K562 (cell line): ENCODE results near the gene DGCR2. TPM values are rescaled to one million over a fixed set of nuclear protein-coding genes. Genes with fewer than 3 reads are reported as not detected.

Source experiments
- ATF2 ChIP-seq: sonication (generic); formaldehyde crosslinking; IDR thresholded peaks from 2 replicates; pipeline ENCODE4 v1.8.1; 2022; ENCODE audit warnings: missing genetic modification reagents
- BCL6 ChIP-seq: fragments of 250-450 bp; sonication (Bioruptor Pico); IDR thresholded peaks from 2 replicates; pipeline ENCODE4 v1.4.0; 2020
- CC2D1A ChIP-seq: fragments of 450-650 bp; IDR thresholded peaks from 2 replicates; pipeline ENCODE4 v1.6.1; 2017; ENCODE audit warnings: mild to moderate bottlenecking
- CHD4 ChIP-seq: fragments of 200-600 bp; sonication (generic); IDR thresholded peaks from 3 replicates; pipeline ENCODE4 v1.6.1; 2012; ENCODE audit warnings: low read depth, mild to moderate bottlenecking, mixed read lengths, low read length, inconsistent platforms; ENCODE audit not compliant: insufficient read depth, insufficient replicate concordance, poor library complexity, severe bottlenecking
- CXXC5 ChIP-seq: fragments of 250-450 bp; sonication (Bioruptor Pico); IDR thresholded peaks from 2 replicates; pipeline ENCODE4 v1.8.0; 2022; ENCODE audit warnings: inconsistent platforms, mild to moderate bottlenecking, moderate library complexity
- HNRNPLL ChIP-seq: fragments of 200-400 bp; formaldehyde crosslinking; IDR thresholded peaks from 2 replicates; pipeline ENCODE4 v1.6.1; 2017; ENCODE audit warnings: low read length, low read depth, mild to moderate bottlenecking; ENCODE audit not compliant: poor library complexity, severe bottlenecking
- KDM2B ChIP-seq: fragments of 250-450 bp; sonication (Bioruptor Pico); IDR thresholded peaks from 2 replicates; pipeline ENCODE4 v1.8.0; 2021; ENCODE audit warnings: mild to moderate bottlenecking, moderate library complexity
- NR2F6 ChIP-seq: fragments of 450-650 bp; formaldehyde crosslinking; IDR thresholded peaks from 2 replicates; pipeline ENCODE4 v1.4.0; 2020; ENCODE audit warnings: mild to moderate bottlenecking
- NRF1 ChIP-seq, 2 experiments: fragments of 450-650 bp; IDR thresholded peaks in 1 of 2; conservative IDR thresholded peaks in 1 of 2; 2 replicates each; pipeline ENCODE4 v1.6.1; 2014; ENCODE audit warnings: mild to moderate bottlenecking in 2 of 2
- PHB2 ChIP-seq: fragments of 450-650 bp; IDR thresholded peaks from 2 replicates; pipeline ENCODE4 v1.6.1; 2017; ENCODE audit warnings: low read depth
- PML ChIP-seq: IDR thresholded peaks from 2 replicates; pipeline ENCODE4 v1.6.1; 2012; ENCODE audit warnings: low read length, inconsistent platforms
- SMARCA4 ChIP-seq: fragments of 450-650 bp; IDR thresholded peaks from 2 replicates; pipeline ENCODE4 v1.6.1; 2016
- SRSF1 ChIP-seq: fragments of 200-400 bp; formaldehyde crosslinking; IDR thresholded peaks from 2 replicates; pipeline ENCODE4 v1.6.1; 2017; ENCODE audit warnings: mild to moderate bottlenecking, low read depth, low read length, moderate library complexity
- ZC3H8 ChIP-seq: fragments of 450-650 bp; IDR thresholded peaks from 2 replicates; pipeline ENCODE4 v1.6.1; 2017
- ZNF316 ChIP-seq: fragments of 450-650 bp; IDR thresholded peaks from 2 replicates; pipeline ENCODE4 v1.6.1; 2016
- polyA plus RNA-seq, 8 experiments: library from polyadenylated mRNA; depleted of rRNA in 4 of 8; stranded (reverse) in 5 of 8; unstranded in 3 of 8; fragments of >200 nt; fragmentation: Nextera tagmentation in 2 of 8; fragmentation: Illumina TruSeq in 1 of 8; extraction: Ambion mirVana in 2 of 8; extraction: Trizol in 1 of 8; gene quantifications; 2 replicates each; pipeline versions ENCODE4 v1.2.1 to v1.2.3, GENCODE V29; 2011 to 2014; ENCODE audit warnings: inconsistent platforms in 1 of 8, missing spikeins in 1 of 8
- total RNA-seq, 7 experiments: library from RNA; depleted of rRNA in 6 of 7; stranded (reverse); fragments of >200 nt in 6 of 7; fragmentation: Illumina TruSeq in 2 of 7; extraction: Trizol in 2 of 7; gene quantifications; 2 replicates each; pipeline versions ENCODE4 v1.2.1 to v1.2.3, GENCODE V29; 2011 to 2021; ENCODE audit warnings: low replicate concordance in 1 of 7
- TF ChIP-seq, protein P1 (sequence below), 2 experiments: fragments of 450-650 bp in 1 of 2; sonication (generic) in 1 of 2; formaldehyde crosslinking in 1 of 2; IDR thresholded peaks; 2 replicates each; pipeline versions ENCODE4 v1.7.1 to v1.9.0; 2016 to 2022; ENCODE audit warnings: inconsistent platforms in 1 of 2, mild to moderate bottlenecking in 1 of 2, missing genetic modification reagents in 1 of 2
- TF ChIP-seq, protein P2 (sequence below), 2 experiments: fragments of 200-800 bp in 1 of 2; sonication (Bioruptor generic) in 1 of 2; sonication (generic) in 1 of 2; formaldehyde crosslinking in 1 of 2; IDR thresholded peaks in 1 of 2; conservative IDR thresholded peaks in 1 of 2; 2 replicates each; pipeline versions ENCODE4 v1.5.0 to v1.6.1; 2016 to 2020; ENCODE audit warnings: missing compliant biosample characterization in 1 of 2, missing genetic modification characterization in 1 of 2, missing genetic modification reagents in 1 of 2

Gene DGCR2
- total and polyA plus RNA-seq, 9 of the 15 experiments (the other 6 are each of a cell fraction or from before 2014, with no cell fraction given) = 0.69 to 101 (median 56.4) TPM

DNA sequence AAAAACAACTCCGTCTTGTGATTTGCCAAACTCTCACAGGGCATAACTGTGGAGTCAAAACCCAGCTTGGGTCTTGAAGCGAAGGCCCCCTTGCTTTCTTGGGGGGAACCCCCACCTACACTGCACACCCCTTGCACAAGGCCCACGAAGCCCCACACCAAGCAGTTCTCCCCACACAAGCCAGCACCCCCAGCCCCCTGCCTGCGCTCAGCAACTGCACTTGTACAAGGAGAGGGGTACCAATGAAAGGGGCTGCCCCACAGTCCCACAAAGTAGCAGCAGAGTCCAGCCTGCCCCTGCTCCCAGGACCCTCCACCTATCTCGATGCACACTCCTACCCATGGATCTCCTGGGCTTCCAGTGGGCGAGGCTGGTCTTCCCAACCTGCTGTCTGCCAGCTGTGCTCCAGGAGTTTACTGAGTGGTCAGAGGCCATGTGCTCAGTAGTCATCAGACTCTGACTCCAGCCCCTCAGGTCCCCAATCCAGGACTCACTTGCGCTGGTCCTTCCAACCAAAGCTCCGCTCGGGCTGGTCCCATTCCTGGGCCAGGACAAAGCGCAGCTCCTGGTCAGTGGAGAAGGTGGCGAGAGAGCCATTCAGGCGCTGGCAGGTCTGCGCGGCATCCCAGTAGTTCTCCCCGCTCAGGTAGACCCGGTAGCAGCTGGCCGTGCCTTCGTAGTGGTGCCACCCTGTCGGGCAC lies 57.7 kb downstream of the DGCR2 start (continued):
- no peak for TF ChIP-seq SMARCA4
- TF ChIP-seq ZC3H8 = no peak
- TF ChIP-seq KDM2B (CRISPR knock-in tag) = no peak
- TF ChIP-seq, protein P1, sequence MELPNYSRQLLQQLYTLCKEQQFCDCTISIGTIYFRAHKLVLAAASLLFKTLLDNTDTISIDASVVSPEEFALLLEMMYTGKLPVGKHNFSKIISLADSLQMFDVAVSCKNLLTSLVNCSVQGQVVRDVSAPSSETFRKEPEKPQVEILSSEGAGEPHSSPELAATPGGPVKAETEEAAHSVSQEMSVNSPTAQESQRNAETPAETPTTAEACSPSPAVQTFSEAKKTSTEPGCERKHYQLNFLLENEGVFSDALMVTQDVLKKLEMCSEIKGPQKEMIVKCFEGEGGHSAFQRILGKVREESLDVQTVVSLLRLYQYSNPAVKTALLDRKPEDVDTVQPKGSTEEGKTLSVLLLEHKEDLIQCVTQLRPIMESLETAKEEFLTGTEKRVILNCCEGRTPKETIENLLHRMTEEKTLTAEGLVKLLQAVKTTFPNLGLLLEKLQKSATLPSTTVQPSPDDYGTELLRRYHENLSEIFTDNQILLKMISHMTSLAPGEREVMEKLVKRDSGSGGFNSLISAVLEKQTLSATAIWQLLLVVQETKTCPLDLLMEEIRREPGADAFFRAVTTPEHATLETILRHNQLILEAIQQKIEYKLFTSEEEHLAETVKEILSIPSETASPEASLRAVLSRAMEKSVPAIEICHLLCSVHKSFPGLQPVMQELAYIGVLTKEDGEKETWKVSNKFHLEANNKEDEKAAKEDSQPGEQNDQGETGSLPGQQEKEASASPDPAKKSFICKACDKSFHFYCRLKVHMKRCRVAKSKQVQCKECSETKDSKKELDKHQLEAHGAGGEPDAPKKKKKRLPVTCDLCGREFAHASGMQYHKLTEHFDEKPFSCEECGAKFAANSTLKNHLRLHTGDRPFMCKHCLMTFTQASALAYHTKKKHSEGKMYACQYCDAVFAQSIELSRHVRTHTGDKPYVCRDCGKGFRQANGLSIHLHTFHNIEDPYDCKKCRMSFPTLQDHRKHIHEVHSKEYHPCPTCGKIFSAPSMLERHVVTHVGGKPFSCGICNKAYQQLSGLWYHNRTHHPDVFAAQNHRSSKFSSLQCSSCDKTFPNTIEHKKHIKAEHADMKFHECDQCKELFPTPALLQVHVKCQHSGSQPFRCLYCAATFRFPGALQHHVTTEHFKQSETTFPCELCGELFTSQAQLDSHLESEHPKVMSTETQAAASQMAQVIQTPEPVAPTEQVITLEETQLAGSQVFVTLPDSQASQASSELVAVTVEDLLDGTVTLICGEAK (IDR thresholded peaks at IDR 0.05) = no peak
- TF ChIP-seq, protein P1 (CRISPR knock-in tag; IDR thresholded peaks at IDR 0.05) = peak; percentile 53
- TF ChIP-seq, protein P2, sequence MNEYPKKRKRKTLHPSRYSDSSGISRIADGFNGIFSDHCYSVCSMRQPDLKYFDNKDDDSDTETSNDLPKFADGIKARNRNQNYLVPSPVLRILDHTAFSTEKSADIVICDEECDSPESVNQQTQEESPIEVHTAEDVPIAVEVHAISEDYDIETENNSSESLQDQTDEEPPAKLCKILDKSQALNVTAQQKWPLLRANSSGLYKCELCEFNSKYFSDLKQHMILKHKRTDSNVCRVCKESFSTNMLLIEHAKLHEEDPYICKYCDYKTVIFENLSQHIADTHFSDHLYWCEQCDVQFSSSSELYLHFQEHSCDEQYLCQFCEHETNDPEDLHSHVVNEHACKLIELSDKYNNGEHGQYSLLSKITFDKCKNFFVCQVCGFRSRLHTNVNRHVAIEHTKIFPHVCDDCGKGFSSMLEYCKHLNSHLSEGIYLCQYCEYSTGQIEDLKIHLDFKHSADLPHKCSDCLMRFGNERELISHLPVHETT (CRISPR knock-in tag; conservative IDR thresholded peaks at IDR 0.05 in 1 of 2, IDR thresholded peaks at IDR 0.05 in 1 of 2) = peak in 1 of 2 experiments; percentile 60; a peak in 1 of 4 replicates
- TF ChIP-seq NRF1 (conservative IDR thresholded peaks at IDR 0.05 in 1 of 2, IDR thresholded peaks at IDR 0.05 in 1 of 2) = no peak
- TF ChIP-seq CXXC5 = no peak
- no peak for TF ChIP-seq CHD4
- no peak for TF ChIP-seq HNRNPLL
- TF ChIP-seq SRSF1 = no peak
- TF ChIP-seq CC2D1A = no peak
- TF ChIP-seq PML = no peak
- no peak for TF ChIP-seq NR2F6 (CRISPR knock-in tag)
- TF ChIP-seq ATF2 (CRISPR knock-in tag) = peak; percentile 86
- TF ChIP-seq BCL6 = no peak
- TF ChIP-seq PHB2 = no peak
- TF ChIP-seq ZNF316 = no peak
